A549 (cell line): ENCODE data around the gene RGS14.

Experiments used
- CEBPB ChIP-seq, 2 experiments: fragments of >200 bp in 1 of 2; sonication (Bioruptor Twin) in 1 of 2; formaldehyde crosslinking in 1 of 2; IDR thresholded peaks; 2 replicates each; pipeline ENCODE4 v1.6.1; 2012 to 2016
- HOXB5 ChIP-seq: fragments of 250-450 bp; sonication (Bioruptor Pico); IDR thresholded peaks from 2 replicates; pipeline ENCODE4 v1.5.0; 2020; ENCODE audit warnings: mild to moderate bottlenecking, moderate library complexity
- JUNB ChIP-seq: fragments of >200 bp; sonication (Bioruptor Twin); formaldehyde crosslinking; IDR thresholded peaks from 2 replicates; pipeline ENCODE4 v1.6.1; 2016
- MYC ChIP-seq: IDR thresholded peaks from 2 replicates; pipeline ENCODE4 v1.6.1; 2012; ENCODE audit warnings: mild to moderate bottlenecking, inconsistent platforms, low read length, improper control_type of control experiment, borderline replicate concordance
- NFE2L2 ChIP-seq: fragments of 150-350 bp; conservative IDR thresholded peaks from 2 replicates; pipeline ENCODE4 v1.6.1; 2014; ENCODE audit warnings: low read length
- POLR2A ChIP-seq: IDR thresholded peaks from 2 replicates; pipeline ENCODE4 v1.6.1; 2012; ENCODE audit warnings: mild to moderate bottlenecking, low read length
- ZNF302 ChIP-seq: fragments of 250-450 bp; sonication (Bioruptor Pico); IDR thresholded peaks from 2 replicates; pipeline ENCODE4 v1.9.0; 2021; ENCODE audit warnings: inconsistent platforms, mild to moderate bottlenecking, moderate library complexity
- TF ChIP-seq, protein P1 (sequence below): fragments of >200 bp; sonication (Bioruptor Twin); formaldehyde crosslinking; IDR thresholded peaks from 3 replicates; pipeline ENCODE4 v1.5.1; 2016
- TF ChIP-seq, protein P2 (sequence below): fragments of 150-350 bp; IDR thresholded peaks from 2 replicates; pipeline ENCODE4 v1.6.1; 2014; ENCODE audit warnings: low read depth, mild to moderate bottlenecking, low read length
- TF ChIP-seq, protein P3 (sequence below): IDR thresholded peaks from 2 replicates; pipeline ENCODE4 v1.6.1; 2012

DNA sequence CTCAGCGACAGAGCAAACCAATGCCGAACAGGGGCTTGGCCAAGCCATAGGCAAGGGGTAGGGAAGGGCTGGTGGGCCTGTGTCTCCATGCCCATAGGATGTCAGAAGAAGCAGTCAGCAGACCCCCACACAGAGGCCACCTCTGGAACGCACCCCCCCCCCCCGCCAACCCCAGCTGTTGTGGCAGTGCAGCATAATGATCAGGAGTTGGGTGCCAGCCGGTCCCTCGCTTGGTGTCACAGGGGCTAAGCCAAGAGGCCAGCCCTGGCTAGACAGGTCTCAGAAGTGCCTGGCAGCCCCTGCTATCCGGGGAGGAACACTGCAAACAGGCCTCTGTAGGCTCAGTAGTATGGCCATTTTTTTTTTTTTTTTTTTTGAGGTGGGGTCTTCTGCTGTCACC is 42.3 kb upstream of the RGS14 start:
- no peak for TF ChIP-seq JUNB
- no peak for TF ChIP-seq POLR2A
- TF ChIP-seq CEBPB (IDR thresholded peaks at IDR 0.05): no peak
- no peak for TF ChIP-seq ZNF302 (CRISPR knock-in tag)
- TF ChIP-seq, protein P1, sequence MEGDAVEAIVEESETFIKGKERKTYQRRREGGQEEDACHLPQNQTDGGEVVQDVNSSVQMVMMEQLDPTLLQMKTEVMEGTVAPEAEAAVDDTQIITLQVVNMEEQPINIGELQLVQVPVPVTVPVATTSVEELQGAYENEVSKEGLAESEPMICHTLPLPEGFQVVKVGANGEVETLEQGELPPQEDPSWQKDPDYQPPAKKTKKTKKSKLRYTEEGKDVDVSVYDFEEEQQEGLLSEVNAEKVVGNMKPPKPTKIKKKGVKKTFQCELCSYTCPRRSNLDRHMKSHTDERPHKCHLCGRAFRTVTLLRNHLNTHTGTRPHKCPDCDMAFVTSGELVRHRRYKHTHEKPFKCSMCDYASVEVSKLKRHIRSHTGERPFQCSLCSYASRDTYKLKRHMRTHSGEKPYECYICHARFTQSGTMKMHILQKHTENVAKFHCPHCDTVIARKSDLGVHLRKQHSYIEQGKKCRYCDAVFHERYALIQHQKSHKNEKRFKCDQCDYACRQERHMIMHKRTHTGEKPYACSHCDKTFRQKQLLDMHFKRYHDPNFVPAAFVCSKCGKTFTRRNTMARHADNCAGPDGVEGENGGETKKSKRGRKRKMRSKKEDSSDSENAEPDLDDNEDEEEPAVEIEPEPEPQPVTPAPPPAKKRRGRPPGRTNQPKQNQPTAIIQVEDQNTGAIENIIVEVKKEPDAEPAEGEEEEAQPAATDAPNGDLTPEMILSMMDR: no peak
- TF ChIP-seq HOXB5 (CRISPR knock-in tag): no peak
- TF ChIP-seq NFE2L2: no peak
- TF ChIP-seq, protein P2, sequence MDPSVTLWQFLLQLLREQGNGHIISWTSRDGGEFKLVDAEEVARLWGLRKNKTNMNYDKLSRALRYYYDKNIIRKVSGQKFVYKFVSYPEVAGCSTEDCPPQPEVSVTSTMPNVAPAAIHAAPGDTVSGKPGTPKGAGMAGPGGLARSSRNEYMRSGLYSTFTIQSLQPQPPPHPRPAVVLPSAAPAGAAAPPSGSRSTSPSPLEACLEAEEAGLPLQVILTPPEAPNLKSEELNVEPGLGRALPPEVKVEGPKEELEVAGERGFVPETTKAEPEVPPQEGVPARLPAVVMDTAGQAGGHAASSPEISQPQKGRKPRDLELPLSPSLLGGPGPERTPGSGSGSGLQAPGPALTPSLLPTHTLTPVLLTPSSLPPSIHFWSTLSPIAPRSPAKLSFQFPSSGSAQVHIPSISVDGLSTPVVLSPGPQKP: no peak
- TF ChIP-seq, protein P3, sequence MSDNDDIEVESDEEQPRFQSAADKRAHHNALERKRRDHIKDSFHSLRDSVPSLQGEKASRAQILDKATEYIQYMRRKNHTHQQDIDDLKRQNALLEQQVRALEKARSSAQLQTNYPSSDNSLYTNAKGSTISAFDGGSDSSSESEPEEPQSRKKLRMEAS: no peak
- no peak for TF ChIP-seq MYC
